Activated CD4-positive, CD25-positive, alpha-beta regulatory T cell treated with anti-CD3 and anti-CD28 coated beads, Interleukin-2, amount 50 U/mL, for 24 hours (primary cell): ENCODE measurements around the gene SLC9A9.

ENCODE experiments used
- ATAC-seq, 2 donors: fragments of 150-1000 bp; cut with Tn5 transposase; one replicate each; pipeline ENCODE4 v1.10.0; 2021; ENCODE audit warnings: mild to moderate bottlenecking in 1 of 2, moderate library complexity in 1 of 2

Gene SLC9A9

GRCh38 chr3:143384076-143384475 lies 464.2 kb downstream of the SLC9A9 start:
- ATAC-seq = no peak

- no peak for ATAC-seq
Observed at GRCh38 chr3:143383421-143383820, 464.8 kb downstream of the SLC9A9 start.

- ATAC-seq = no peak
Observed at GRCh38 chr3:143382816-143383215, 465.5 kb downstream of the SLC9A9 start.

GRCh38 chr3:143380449-143380848 lies 467.8 kb downstream of the SLC9A9 start:
- ATAC-seq = no peak

GRCh38 chr3:143375698-143376097 lies 472.6 kb downstream of the SLC9A9 start:
- no peak for ATAC-seq

GRCh38 chr3:143367171-143367570 lies 481.1 kb downstream of the SLC9A9 start:
- ATAC-seq = no peak

GRCh38 chr3:143366672-143367071 lies 481.6 kb downstream of the SLC9A9 start:
- no peak for ATAC-seq

GRCh38 chr3:143363949-143364348 lies 484.3 kb downstream of the SLC9A9 start:
- no peak for ATAC-seq

- ATAC-seq = no peak
Observed at GRCh38 chr3:143363276-143363675, 485.0 kb downstream of the SLC9A9 start.

- ATAC-seq = no peak
Observed at GRCh38 chr3:143362115-143362991, 485.9 kb downstream of the SLC9A9 start.

- ATAC-seq = no peak
Observed at GRCh38 chr3:143361589-143361988, 486.7 kb downstream of the SLC9A9 start.

- no peak for ATAC-seq
Observed at GRCh38 chr3:143360244-143360643, 488.0 kb downstream of the SLC9A9 start.

- no peak for ATAC-seq
Observed at GRCh38 chr3:143358793-143359491, 489.3 kb downstream of the SLC9A9 start.

- no peak for ATAC-seq
Observed at GRCh38 chr3:143358155-143358792, 490.0 kb downstream of the SLC9A9 start.

GRCh38 chr3:143357700-143358099 lies 490.6 kb downstream of the SLC9A9 start:
- ATAC-seq = no peak

GRCh38 chr3:143356839-143357238 lies 491.4 kb downstream of the SLC9A9 start:
- no peak for ATAC-seq

GRCh38 chr3:143354342-143354741 lies 493.9 kb downstream of the SLC9A9 start:
- no peak for ATAC-seq

GRCh38 chr3:143352850-143353550 lies 495.3 kb downstream of the SLC9A9 start:
- no peak for ATAC-seq

GRCh38 chr3:143351895-143352608 lies 496.2 kb downstream of the SLC9A9 start:
- no peak for ATAC-seq

GRCh38 chr3:143351354-143351753 lies 496.9 kb downstream of the SLC9A9 start:
- ATAC-seq = no peak

GRCh38 chr3:143349455-143349854 lies 498.8 kb downstream of the SLC9A9 start:
- ATAC-seq = peak; percentile 87 to 97
